AG20443 (cell line): ENCODE results near the gene MYH10.

Experiments
- DNase-seq: peaks from one replicate; pipeline ENCODE4 v3.0.0; 2012; ENCODE audit warnings: low spot score, mixed read lengths

Gene MYH10

GRCh38 chr17:8649157-8650118, 18.9 kb upstream of the MYH10 start:
- peak; percentile 94 for DNase-seq

- no peak for DNase-seq
Observed at GRCh38 chr17:8647956-8648355, 17.4 kb upstream of the MYH10 start.

- DNase-seq = no peak
Observed at GRCh38 chr17:8647202-8647601, 16.7 kb upstream of the MYH10 start.

GRCh38 chr17:8644507-8644902, 14.0 kb upstream of the MYH10 start:
- no peak for DNase-seq

- no peak for DNase-seq
Observed at GRCh38 chr17:8643855-8644506, 13.5 kb upstream of the MYH10 start.

GRCh38 chr17:8639709-8640108, 9.2 kb upstream of the MYH10 start:
- DNase-seq = no peak

GRCh38 chr17:8632061-8632460, 1.5 kb upstream of the MYH10 start:
- DNase-seq = no peak

GRCh38 chr17:8631554-8631877, 991 bp upstream of the MYH10 start:
- DNase-seq = no peak

- peak; percentile 99 for DNase-seq
Observed at GRCh38 chr17:8630802-8631553, 453 bp upstream of the MYH10 start.

GRCh38 chr17:8629371-8630226, 926 bp downstream of the MYH10 start:
- peak; percentile 59 for DNase-seq

- DNase-seq = no peak
Observed at GRCh38 chr17:8628609-8629169, 1.8 kb downstream of the MYH10 start.

GRCh38 chr17:8628172-8628571, 2.4 kb downstream of the MYH10 start:
- DNase-seq = no peak

- no peak for DNase-seq
Observed at GRCh38 chr17:8623591-8623990, 6.9 kb downstream of the MYH10 start.

GRCh38 chr17:8622191-8622590, 8.3 kb downstream of the MYH10 start:
- DNase-seq = no peak

- peak; percentile 20 for DNase-seq
Observed at GRCh38 chr17:8621585-8621984, 8.9 kb downstream of the MYH10 start.

- DNase-seq = no peak
Observed at GRCh38 chr17:8619294-8619693, 11.2 kb downstream of the MYH10 start.

GRCh38 chr17:8618825-8619224, 11.7 kb downstream of the MYH10 start:
- no peak for DNase-seq

GRCh38 chr17:8614988-8615387, 15.5 kb downstream of the MYH10 start:
- DNase-seq = no peak

GRCh38 chr17:8611619-8612298, 18.8 kb downstream of the MYH10 start:
- peak; percentile 45 for DNase-seq

- DNase-seq = peak; percentile 47
Observed at GRCh38 chr17:8611137-8611536, 19.4 kb downstream of the MYH10 start.

GRCh38 chr17:8610558-8610957, 20.0 kb downstream of the MYH10 start:
- DNase-seq = no peak
